WTC11 (cell line): ENCODE data around the gene VSNL1. TPM values are rescaled to one million over a fixed set of nuclear protein-coding genes. Genes with fewer than 3 reads are reported as not detected.
"Not testable (repeated sequence)": the region's sequence is repeated elsewhere in the genome, so short reads cannot be mapped to it uniquely, and the experiment has no call there.

ENCODE experiments used
- ATAC-seq: fragments of 200-7000 bp; cut with Tn5 transposase; 2 replicates; pipeline ENCODE4 v1.10.0; 2021; ENCODE audit warnings: mild to moderate bottlenecking, moderate library complexity
- CTCF ChIA-PET: fragments of 300-600 bp; sonication (Branson Sonifier 250); formaldehyde crosslinking; loops from one replicate; lab custom pipeline; 2021; ENCODE audit warnings: antibody characterized with exemption; lab: Charles Lee
- POLR2A ChIA-PET: fragments of 350-600 bp; sonication (Branson Sonifier 250); formaldehyde crosslinking; loops from one replicate; lab custom pipeline; 2021; ENCODE audit warnings: antibody characterized with exemption; lab: Charles Lee
- DNase-seq: peaks from one replicate; pipeline ENCODE4 v3.0.0; 2021; ENCODE audit warnings: low spot score
- H3K27ac Mint-ChIP-seq: 2 replicates; pipeline ENCODE4 v1.8.0; 2021; ENCODE audit warnings: mixed read lengths
- H3K27me3 Mint-ChIP-seq: 2 replicates; pipeline ENCODE4 v1.8.0; 2021; ENCODE audit warnings: low read depth, mild to moderate bottlenecking, moderate library complexity, mixed read lengths
- H3K36me3 Mint-ChIP-seq: 2 replicates; pipeline ENCODE4 v1.8.0; 2021; ENCODE audit warnings: mixed read lengths
- H3K4me1 Mint-ChIP-seq: 2 replicates; pipeline ENCODE4 v1.8.0; 2022; ENCODE audit warnings: mixed read lengths
- H3K4me3 Mint-ChIP-seq: 2 replicates; pipeline ENCODE4 v1.8.0; 2021; ENCODE audit warnings: mild to moderate bottlenecking, moderate library complexity, mixed read lengths
- H3K9me3 Mint-ChIP-seq: 2 replicates; pipeline ENCODE4 v1.8.0; 2021; ENCODE audit warnings: mixed read lengths
- CREM ChIP-seq: sonication (generic); formaldehyde crosslinking; IDR thresholded peaks from 2 replicates; pipeline ENCODE4 v1.8.1; 2022; ENCODE audit warnings: mild to moderate bottlenecking, missing genetic modification reagents, moderate library complexity
- IRF2 ChIP-seq: sonication (generic); formaldehyde crosslinking; IDR thresholded peaks from 2 replicates; pipeline ENCODE4 v1.8.0; 2022; ENCODE audit warnings: low read depth, missing genetic modification reagents, borderline replicate concordance
- NR3C1 ChIP-seq: sonication (generic); formaldehyde crosslinking; conservative IDR thresholded peaks from 2 replicates; pipeline ENCODE4 v1.8.1; 2023; ENCODE audit warnings: low read depth, mild to moderate bottlenecking, missing genetic modification reagents
- SOX15 ChIP-seq: fragments of 250-450 bp; sonication (Bioruptor Pico); IDR thresholded peaks from 2 replicates; pipeline ENCODE4 v1.9.0; 2021; ENCODE audit warnings: mild to moderate bottlenecking
- TEAD1 ChIP-seq: sonication (generic); formaldehyde crosslinking; IDR thresholded peaks from 2 replicates; pipeline ENCODE4 v1.8.0; 2022; ENCODE audit warnings: mild to moderate bottlenecking, missing genetic modification reagents
- ZNF219 ChIP-seq: sonication (generic); formaldehyde crosslinking; IDR thresholded peaks from 2 replicates; pipeline ENCODE4 v1.8.0; 2023; ENCODE audit warnings: missing genetic modification reagents, mild to moderate bottlenecking, borderline replicate concordance
- ZNF232 ChIP-seq: sonication (generic); formaldehyde crosslinking; IDR thresholded peaks from 2 replicates; pipeline ENCODE4 v1.8.0; 2022; ENCODE audit warnings: mild to moderate bottlenecking, missing genetic modification reagents
- ZNF416 ChIP-seq: fragments of 250-450 bp; sonication (Bioruptor Pico); IDR thresholded peaks from 2 replicates; pipeline ENCODE4 v1.9.0; 2021; ENCODE audit warnings: mild to moderate bottlenecking, inconsistent platforms
- total RNA-seq: library from RNA; stranded (reverse); gene quantifications from 3 replicates; pipeline ENCODE4 v1.2.3, GENCODE V29; 2021
- TF ChIP-seq, protein P1 (sequence below): sonication (generic); formaldehyde crosslinking; IDR thresholded peaks from 2 replicates; pipeline ENCODE4 v1.8.1; 2022; ENCODE audit warnings: low read depth, missing genetic modification reagents, borderline replicate concordance
- TF ChIP-seq, protein P2 (sequence below): sonication (generic); formaldehyde crosslinking; IDR thresholded peaks from 2 replicates; pipeline ENCODE4 v1.8.0; 2022; ENCODE audit warnings: mild to moderate bottlenecking, missing genetic modification reagents
- TF ChIP-seq, protein P3 (sequence below): fragments of 250-450 bp; sonication (Bioruptor Pico); IDR thresholded peaks from 2 replicates; pipeline ENCODE4 v1.9.0; 2021; ENCODE audit warnings: mild to moderate bottlenecking, borderline replicate concordance
- TF ChIP-seq, protein P4 (sequence below): sonication (generic); formaldehyde crosslinking; IDR thresholded peaks from 2 replicates; pipeline ENCODE4 v1.8.1; 2023; ENCODE audit warnings: mild to moderate bottlenecking, missing genetic modification reagents
- TF ChIP-seq, protein P5 (sequence below): fragments of 250-450 bp; sonication (Bioruptor Pico); IDR thresholded peaks from 2 replicates; pipeline ENCODE4 v2.1.2; 2022; ENCODE audit warnings: mild to moderate bottlenecking, moderate library complexity
- TF ChIP-seq, protein P6 (sequence below): sonication (generic); formaldehyde crosslinking; IDR thresholded peaks from 2 replicates; pipeline ENCODE4 v1.8.1; 2022; ENCODE audit warnings: low read depth, mild to moderate bottlenecking, moderate library complexity, missing genetic modification reagents, borderline replicate concordance

VSNL1 gene
- total RNA-seq, 1 experiment from 2014 or later: 78.4 TPM

DNA sequence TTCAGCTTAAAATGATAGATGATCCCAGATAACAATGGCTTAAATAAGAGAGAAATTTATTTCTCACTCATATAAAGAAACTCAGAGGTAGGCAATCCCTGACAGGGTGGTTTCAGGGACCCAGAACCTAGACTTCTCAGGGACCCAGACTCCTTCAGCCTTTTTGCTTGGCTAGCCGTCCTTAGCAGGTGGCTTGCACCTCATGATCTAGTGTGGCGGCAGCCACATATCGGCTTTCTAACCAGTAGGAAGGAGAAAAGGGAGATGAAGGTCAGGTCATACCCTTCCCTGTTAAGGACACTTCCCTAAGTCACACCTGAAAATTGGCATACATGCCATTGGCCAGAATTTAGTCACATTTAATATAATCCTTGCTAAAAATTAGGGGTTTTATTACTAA is 18.4 kb downstream of the VSNL1 start (continued):
- TF ChIP-seq, protein P1, sequence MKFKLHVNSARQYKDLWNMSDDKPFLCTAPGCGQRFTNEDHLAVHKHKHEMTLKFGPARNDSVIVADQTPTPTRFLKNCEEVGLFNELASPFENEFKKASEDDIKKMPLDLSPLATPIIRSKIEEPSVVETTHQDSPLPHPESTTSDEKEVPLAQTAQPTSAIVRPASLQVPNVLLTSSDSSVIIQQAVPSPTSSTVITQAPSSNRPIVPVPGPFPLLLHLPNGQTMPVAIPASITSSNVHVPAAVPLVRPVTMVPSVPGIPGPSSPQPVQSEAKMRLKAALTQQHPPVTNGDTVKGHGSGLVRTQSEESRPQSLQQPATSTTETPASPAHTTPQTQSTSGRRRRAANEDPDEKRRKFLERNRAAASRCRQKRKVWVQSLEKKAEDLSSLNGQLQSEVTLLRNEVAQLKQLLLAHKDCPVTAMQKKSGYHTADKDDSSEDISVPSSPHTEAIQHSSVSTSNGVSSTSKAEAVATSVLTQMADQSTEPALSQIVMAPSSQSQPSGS (CRISPR knock-in tag): no peak
- TF ChIP-seq TEAD1 (CRISPR knock-in tag) (no peak), CREM (CRISPR knock-in tag) (no peak), ZNF232 (CRISPR knock-in tag) (no peak), SOX15 (CRISPR knock-in tag) (no peak), ZNF416 (CRISPR knock-in tag) (no peak)
- TF ChIP-seq, protein P2, sequence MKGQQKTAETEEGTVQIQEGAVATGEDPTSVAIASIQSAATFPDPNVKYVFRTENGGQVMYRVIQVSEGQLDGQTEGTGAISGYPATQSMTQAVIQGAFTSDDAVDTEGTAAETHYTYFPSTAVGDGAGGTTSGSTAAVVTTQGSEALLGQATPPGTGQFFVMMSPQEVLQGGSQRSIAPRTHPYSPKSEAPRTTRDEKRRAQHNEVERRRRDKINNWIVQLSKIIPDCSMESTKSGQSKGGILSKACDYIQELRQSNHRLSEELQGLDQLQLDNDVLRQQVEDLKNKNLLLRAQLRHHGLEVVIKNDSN (CRISPR knock-in tag): no peak

DNA sequence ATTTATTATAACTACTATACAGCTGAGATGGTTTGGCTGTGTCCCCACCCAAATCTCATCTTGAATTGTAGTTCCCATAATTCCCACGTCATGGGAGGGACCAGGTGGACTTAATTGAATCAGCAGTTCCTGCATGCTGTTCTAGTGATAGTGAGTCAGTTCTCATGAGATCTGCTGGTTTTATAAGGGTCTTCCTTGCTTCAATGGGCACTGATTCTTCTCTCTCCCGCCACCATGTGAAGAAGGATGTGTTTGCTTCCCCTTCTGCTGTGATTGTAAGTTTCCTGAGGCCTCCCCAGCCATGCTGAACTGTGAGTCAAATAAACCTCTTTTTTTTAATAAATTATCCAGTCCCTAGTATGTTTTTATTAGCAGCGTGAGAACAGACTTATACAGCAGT is 25.2 kb downstream of the VSNL1 start:
- Mint-ChIP-seq H3K4me1 (peaks cover 26% of the 10 kb centered on the region), H3K9me3 (peaks cover 19% of the 10 kb centered on the region), H3K27ac (peak overlapping the region; percentile 67; the same call in 1 of the 2 replicates), H3K36me3 (peaks cover 42% of the 10 kb centered on the region)
- POLR2A ChIA-PET, CTCF ChIA-PET, DNase-seq, H3K27me3 Mint-ChIP-seq, H3K4me3 Mint-ChIP-seq, ATAC-seq: not testable (repeated sequence)

DNA sequence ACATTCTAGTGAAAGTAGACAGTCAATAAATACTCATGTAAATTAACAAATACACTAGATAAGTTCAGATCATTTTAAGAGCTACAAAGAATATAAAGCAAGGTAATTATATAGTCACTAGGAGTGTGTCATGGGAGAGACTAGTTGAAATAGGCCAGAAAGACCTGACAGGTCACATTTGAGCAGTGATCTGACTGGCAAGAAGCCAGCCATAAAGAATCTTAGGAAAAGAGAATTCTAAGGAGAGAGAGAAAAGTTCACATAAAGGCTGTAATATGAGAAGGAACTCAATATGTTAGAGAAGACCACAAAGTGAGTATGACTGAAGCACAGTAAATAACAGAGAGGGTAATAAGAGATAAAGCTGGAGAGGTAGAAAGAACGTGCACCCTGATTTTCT is 31.2 kb downstream of the VSNL1 start:
- peak overlapping the region; percentile 27 for H3K27ac Mint-ChIP-seq
- H3K9me3 Mint-ChIP-seq: peaks cover 4% of the 10 kb centered on the region; the same call in 1 of the 2 replicates
- peaks cover 25% of the 10 kb centered on the region for H3K36me3 Mint-ChIP-seq
- no peak for DNase-seq
- TF ChIP-seq IRF2: no peak
- TF ChIP-seq, protein P3, sequence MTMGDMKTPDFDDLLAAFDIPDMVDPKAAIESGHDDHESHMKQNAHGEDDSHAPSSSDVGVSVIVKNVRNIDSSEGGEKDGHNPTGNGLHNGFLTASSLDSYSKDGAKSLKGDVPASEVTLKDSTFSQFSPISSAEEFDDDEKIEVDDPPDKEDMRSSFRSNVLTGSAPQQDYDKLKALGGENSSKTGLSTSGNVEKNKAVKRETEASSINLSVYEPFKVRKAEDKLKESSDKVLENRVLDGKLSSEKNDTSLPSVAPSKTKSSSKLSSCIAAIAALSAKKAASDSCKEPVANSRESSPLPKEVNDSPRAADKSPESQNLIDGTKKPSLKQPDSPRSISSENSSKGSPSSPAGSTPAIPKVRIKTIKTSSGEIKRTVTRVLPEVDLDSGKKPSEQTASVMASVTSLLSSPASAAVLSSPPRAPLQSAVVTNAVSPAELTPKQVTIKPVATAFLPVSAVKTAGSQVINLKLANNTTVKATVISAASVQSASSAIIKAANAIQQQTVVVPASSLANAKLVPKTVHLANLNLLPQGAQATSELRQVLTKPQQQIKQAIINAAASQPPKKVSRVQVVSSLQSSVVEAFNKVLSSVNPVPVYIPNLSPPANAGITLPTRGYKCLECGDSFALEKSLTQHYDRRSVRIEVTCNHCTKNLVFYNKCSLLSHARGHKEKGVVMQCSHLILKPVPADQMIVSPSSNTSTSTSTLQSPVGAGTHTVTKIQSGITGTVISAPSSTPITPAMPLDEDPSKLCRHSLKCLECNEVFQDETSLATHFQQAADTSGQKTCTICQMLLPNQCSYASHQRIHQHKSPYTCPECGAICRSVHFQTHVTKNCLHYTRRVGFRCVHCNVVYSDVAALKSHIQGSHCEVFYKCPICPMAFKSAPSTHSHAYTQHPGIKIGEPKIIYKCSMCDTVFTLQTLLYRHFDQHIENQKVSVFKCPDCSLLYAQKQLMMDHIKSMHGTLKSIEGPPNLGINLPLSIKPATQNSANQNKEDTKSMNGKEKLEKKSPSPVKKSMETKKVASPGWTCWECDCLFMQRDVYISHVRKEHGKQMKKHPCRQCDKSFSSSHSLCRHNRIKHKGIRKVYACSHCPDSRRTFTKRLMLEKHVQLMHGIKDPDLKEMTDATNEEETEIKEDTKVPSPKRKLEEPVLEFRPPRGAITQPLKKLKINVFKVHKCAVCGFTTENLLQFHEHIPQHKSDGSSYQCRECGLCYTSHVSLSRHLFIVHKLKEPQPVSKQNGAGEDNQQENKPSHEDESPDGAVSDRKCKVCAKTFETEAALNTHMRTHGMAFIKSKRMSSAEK (CRISPR knock-in tag): no peak
- TF ChIP-seq, protein P2 (CRISPR knock-in tag): no peak
- TF ChIP-seq ZNF416 (CRISPR knock-in tag): no peak
- no peak for TF ChIP-seq NR3C1
- TF ChIP-seq ZNF219 (CRISPR knock-in tag): no peak
- TF ChIP-seq, protein P4, sequence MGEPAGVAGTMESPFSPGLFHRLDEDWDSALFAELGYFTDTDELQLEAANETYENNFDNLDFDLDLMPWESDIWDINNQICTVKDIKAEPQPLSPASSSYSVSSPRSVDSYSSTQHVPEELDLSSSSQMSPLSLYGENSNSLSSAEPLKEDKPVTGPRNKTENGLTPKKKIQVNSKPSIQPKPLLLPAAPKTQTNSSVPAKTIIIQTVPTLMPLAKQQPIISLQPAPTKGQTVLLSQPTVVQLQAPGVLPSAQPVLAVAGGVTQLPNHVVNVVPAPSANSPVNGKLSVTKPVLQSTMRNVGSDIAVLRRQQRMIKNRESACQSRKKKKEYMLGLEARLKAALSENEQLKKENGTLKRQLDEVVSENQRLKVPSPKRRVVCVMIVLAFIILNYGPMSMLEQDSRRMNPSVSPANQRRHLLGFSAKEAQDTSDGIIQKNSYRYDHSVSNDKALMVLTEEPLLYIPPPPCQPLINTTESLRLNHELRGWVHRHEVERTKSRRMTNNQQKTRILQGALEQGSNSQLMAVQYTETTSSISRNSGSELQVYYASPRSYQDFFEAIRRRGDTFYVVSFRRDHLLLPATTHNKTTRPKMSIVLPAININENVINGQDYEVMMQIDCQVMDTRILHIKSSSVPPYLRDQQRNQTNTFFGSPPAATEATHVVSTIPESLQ (CRISPR knock-in tag): no peak
- TF ChIP-seq, protein P5, sequence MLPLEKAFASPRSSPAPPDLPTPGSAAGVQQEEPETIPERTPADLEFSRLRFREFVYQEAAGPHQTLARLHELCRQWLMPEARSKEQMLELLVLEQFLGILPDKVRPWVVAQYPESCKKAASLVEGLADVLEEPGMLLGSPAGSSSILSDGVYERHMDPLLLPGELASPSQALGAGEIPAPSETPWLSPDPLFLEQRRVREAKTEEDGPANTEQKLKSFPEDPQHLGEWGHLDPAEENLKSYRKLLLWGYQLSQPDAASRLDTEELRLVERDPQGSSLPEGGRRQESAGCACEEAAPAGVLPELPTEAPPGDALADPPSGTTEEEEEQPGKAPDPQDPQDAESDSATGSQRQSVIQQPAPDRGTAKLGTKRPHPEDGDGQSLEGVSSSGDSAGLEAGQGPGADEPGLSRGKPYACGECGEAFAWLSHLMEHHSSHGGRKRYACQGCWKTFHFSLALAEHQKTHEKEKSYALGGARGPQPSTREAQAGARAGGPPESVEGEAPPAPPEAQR (CRISPR knock-in tag): no peak
- TF ChIP-seq, protein P6, sequence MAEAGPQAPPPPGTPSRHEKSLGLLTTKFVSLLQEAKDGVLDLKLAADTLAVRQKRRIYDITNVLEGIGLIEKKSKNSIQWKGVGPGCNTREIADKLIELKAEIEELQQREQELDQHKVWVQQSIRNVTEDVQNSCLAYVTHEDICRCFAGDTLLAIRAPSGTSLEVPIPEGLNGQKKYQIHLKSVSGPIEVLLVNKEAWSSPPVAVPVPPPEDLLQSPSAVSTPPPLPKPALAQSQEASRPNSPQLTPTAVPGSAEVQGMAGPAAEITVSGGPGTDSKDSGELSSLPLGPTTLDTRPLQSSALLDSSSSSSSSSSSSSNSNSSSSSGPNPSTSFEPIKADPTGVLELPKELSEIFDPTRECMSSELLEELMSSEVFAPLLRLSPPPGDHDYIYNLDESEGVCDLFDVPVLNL (CRISPR knock-in tag): no peak
- TF ChIP-seq, all 79 proteins: peak for 0
- Mint-ChIP-seq H3K27me3 (no peaks in the 10 kb centered on the region), H3K4me1 (peaks cover 43% of the 10 kb centered on the region), H3K4me3 (no peak overlapping the region)
- ChIA-PET CTCF (no interaction called here), POLR2A (no interaction called here)
- no peak for ATAC-seq
